Measurements from ENCODE around the gene PPEF2. TPM values are rescaled to one million over a fixed set of nuclear protein-coding genes. Genes with fewer than 3 reads are reported as not detected.

The PPEF2 gene
- total and polyA plus RNA-seq, 7 experiments from 2014 or later = 0.07 to 1.5 (median 0.17) TPM; not detected in 2

DNA sequence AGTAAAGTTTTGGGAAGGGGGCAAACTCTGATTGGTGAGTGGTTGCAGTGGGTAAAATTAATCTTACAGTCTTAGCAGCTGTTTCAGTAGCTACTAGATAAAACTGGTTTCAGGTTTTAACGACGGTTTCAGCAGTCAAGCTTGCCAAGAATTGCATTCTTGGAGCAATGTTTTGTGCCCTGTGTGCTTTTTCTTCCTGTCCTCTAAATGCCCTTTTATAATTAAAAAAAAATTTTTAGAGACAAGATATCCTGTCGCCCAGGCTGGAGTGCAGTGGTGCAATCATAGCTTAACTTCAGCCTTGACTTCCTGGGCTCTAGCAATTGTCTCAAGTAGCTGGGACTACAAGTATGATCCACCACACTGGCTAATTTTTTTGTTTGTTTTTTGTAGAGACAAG is 6.3 kb upstream of the PPEF2 start:
- peaks cover 0 to 16% (median 4%) of the 10 kb centered on the region in 11 donors for H3K9me3 Mint-ChIP-seq
- ChIA-PET CTCF (no interaction called here), POLR2A (no interaction called here)
- Histone ChIP-seq H3K27me3 (ENCODE audit: control insufficient read depth in 2 of 2, insufficient read depth in 2 of 2, low read length in 2 of 2) (no peaks in the 10 kb centered on the region), H3K4me1 (ENCODE audit: control insufficient read depth in 2 of 2, insufficient read depth in 2 of 2, low read length in 2 of 2) (no peaks in the 10 kb centered on the region), H3K4me3 (ENCODE audit: low read length) (no peak overlapping the region), H3K9me3 (ENCODE audit: control insufficient read depth in 2 of 3, low read length in 3 of 3) (no peaks in the 10 kb centered on the region), H3K27ac (ENCODE audit: low read depth, low read length) (no peak overlapping the region), H3K36me3 (ENCODE audit: control insufficient read depth in 2 of 3, insufficient read depth in 3 of 3, low read length in 3 of 3) (peaks cover 0 to 4% (median 0%) of the 10 kb centered on the region in 3 experiments)
- intact Hi-C loops (cut with micrococcal nuclease) = no loop called here
- peaks cover 0 to 5% (median 0%) of the 10 kb centered on the region in 5 donors for H3K27me3 Mint-ChIP-seq
- peaks cover 5 to 29% (median 24%) of the 10 kb centered on the region in 5 donors for H3K36me3 Mint-ChIP-seq
- DNase-seq = no peak
- no peak for ATAC-seq
- H3K27ac Mint-ChIP-seq = no peak overlapping the region
- peaks cover 0 to 2% (median 0%) of the 10 kb centered on the region in 7 donors for H3K4me1 Mint-ChIP-seq
- H3K4me3 Mint-ChIP-seq = no peak overlapping the region

DNA sequence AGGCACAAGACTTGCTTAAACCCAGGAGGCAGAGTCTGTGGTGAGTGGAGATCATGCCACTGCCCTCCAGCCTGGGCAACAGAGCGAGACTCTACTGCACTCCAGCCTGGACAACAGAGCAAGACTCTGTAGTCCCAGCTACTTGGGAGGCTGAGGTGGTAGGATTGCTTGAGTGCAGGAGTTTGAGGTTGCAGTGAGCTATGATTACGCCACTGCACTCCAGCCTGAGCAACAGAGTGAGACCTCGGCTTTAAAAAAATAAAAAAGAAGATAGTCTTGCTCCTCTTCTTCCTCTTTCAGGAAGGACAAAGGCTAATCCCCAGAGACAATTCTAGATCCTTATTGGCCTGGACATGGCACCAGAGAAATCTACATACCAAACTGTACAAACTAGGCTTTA is 5.7 kb upstream of the PPEF2 start:
- Histone ChIP-seq H3K4me3 (ENCODE audit: low read length) (no peak overlapping the region), H3K4me1 (ENCODE audit: control insufficient read depth in 2 of 2, insufficient read depth in 2 of 2, low read length in 2 of 2) (no peaks in the 10 kb centered on the region), H3K9me3 (ENCODE audit: control insufficient read depth in 2 of 3, low read length in 3 of 3) (no peaks in the 10 kb centered on the region), H3K27me3 (ENCODE audit: control insufficient read depth in 2 of 2, insufficient read depth in 2 of 2, low read length in 2 of 2) (no peaks in the 10 kb centered on the region), H3K36me3 (ENCODE audit: control insufficient read depth in 2 of 3, insufficient read depth in 3 of 3, low read length in 3 of 3) (no peaks in the 10 kb centered on the region), H3K27ac (ENCODE audit: low read depth, low read length) (no peak overlapping the region)
- peak; percentile 45 for ATAC-seq
- POLR2A ChIA-PET = interaction anchor here (0.7 kb wide), 1 partner anchor 407 kb away, joined by 3 read pairs; no protein-coding TSS in a partner anchor
- no peak overlapping the region for H3K27ac Mint-ChIP-seq
- H3K4me1 Mint-ChIP-seq = peaks cover 0 to 2% (median 0%) of the 10 kb centered on the region in 7 donors
- CTCF ChIA-PET = interaction anchor here (0.6 kb wide), 1 partner anchor 16 kb away, joined by 6 read pairs; no protein-coding TSS in a partner anchor
- intact Hi-C loops (cut with micrococcal nuclease) = no loop called here
- peaks cover 5 to 23% (median 18%) of the 10 kb centered on the region in 5 donors for H3K36me3 Mint-ChIP-seq
- H3K27me3 Mint-ChIP-seq = peaks cover 0 to 5% (median 0%) of the 10 kb centered on the region in 5 donors
- H3K4me3 Mint-ChIP-seq = no peak overlapping the region
- no peak for DNase-seq
- peaks cover 0 to 16% (median 4%) of the 10 kb centered on the region in 11 donors for H3K9me3 Mint-ChIP-seq

DNA sequence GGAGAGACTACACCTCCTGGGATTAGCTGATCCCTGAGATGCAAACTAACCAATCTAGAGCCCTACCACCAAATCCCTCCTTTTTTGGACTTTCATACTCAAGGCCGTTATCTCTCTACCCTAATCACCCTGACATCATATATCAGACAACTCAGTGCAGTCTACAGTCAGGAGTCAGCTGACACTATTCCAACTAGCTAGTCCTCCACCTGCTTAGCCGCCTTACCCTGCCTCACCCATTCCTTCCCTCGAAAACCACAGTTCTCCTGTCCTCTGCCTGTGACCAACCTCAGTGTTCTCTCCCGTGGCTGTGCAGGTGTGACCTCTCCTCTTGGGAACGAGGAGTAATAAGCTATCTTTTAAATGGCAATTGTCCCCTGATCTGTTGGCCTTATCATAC is 1.8 kb upstream of the PPEF2 start:
- H3K27ac ChIP-seq (ENCODE audit: low read depth, low read length) = no peak overlapping the region
- Mint-ChIP-seq H3K36me3 (no peaks in the 10 kb centered on the region), H3K4me3 (no peak overlapping the region), H3K9me3 (peaks cover 0 to 1% (median 0%) of the 10 kb centered on the region in 11 donors), H3K27me3 (peaks cover 0 to 19% (median 0%) of the 10 kb centered on the region in 5 donors), H3K27ac (no peak overlapping the region), H3K4me1 (peaks cover 0 to 5% (median 0%) of the 10 kb centered on the region in 7 donors)
- intact Hi-C loops (cut with micrococcal nuclease) = no loop called here
- H3K9me3 ChIP-seq (ENCODE audit: control insufficient read depth in 2 of 3, low read length in 3 of 3) = no peaks in the 10 kb centered on the region
- H3K36me3 ChIP-seq (ENCODE audit: control insufficient read depth in 2 of 3, insufficient read depth in 3 of 3, low read length in 3 of 3) = no peaks in the 10 kb centered on the region
- no peaks in the 10 kb centered on the region for H3K27me3 ChIP-seq (ENCODE audit: control insufficient read depth in 2 of 2, insufficient read depth in 2 of 2, low read length in 2 of 2)
- H3K4me3 ChIP-seq (ENCODE audit: low read length) = no peak overlapping the region
- no peaks in the 10 kb centered on the region for H3K4me1 ChIP-seq (ENCODE audit: control insufficient read depth in 2 of 2, insufficient read depth in 2 of 2, low read length in 2 of 2)
- POLR2A ChIA-PET = interaction anchor here (0.7 kb wide), 1 partner anchor 87 kb away, joined by 3 read pairs; no protein-coding TSS in a partner anchor
- DNase-seq (no peak), ATAC-seq (no peak)
- CTCF ChIA-PET = no interaction called here

DNA sequence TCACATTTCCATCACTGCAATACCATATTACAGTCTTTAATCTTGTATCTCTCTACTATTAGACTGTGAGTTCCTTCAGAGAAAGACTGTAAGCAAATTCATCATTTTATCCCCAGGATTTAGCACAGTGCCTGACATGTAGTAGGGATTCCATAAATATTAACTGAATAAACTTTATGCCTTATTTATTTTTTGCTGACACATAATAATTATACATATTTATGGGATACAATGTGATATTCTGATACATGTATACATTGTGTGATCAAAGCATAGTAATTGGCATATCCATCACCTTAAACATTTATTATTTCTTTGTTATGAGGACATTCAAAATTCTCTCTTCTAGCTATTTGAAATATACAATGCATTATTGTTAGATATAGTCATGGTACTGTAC is 3.7 kb downstream of the PPEF2 start:
- Mint-ChIP-seq H3K9me3 (peaks cover 0 to 3% (median 0%) of the 10 kb centered on the region in 11 donors), H3K27ac (no peak overlapping the region), H3K36me3 (peaks cover 0 to 3% (median 0%) of the 10 kb centered on the region in 5 donors), H3K27me3 (peaks cover 0 to 17% (median 0%) of the 10 kb centered on the region in 5 donors), H3K4me3 (no peak overlapping the region), H3K4me1 (peaks cover 0 to 9% (median 0%) of the 10 kb centered on the region in 7 donors)
- intact Hi-C loops (cut with micrococcal nuclease) = loop anchor here in 1 of 2 donors (5.0 kb wide), 1 partner anchor 169 kb away; no protein-coding TSS in a partner anchor
- Histone ChIP-seq H3K4me3 (ENCODE audit: low read length) (no peak overlapping the region), H3K27ac (ENCODE audit: low read depth, low read length) (no peak overlapping the region), H3K27me3 (ENCODE audit: control insufficient read depth in 2 of 2, insufficient read depth in 2 of 2, low read length in 2 of 2) (no peaks in the 10 kb centered on the region), H3K9me3 (ENCODE audit: control insufficient read depth in 2 of 3, low read length in 3 of 3) (no peaks in the 10 kb centered on the region), H3K36me3 (ENCODE audit: control insufficient read depth in 2 of 3, insufficient read depth in 3 of 3, low read length in 3 of 3) (no peaks in the 10 kb centered on the region), H3K4me1 (ENCODE audit: control insufficient read depth in 2 of 2, insufficient read depth in 2 of 2, low read length in 2 of 2) (no peaks in the 10 kb centered on the region)
- ChIA-PET CTCF (interaction anchor here (0.6 kb wide), 1 partner anchor 1479 kb away, joined by 4 read pairs; no protein-coding TSS in a partner anchor), POLR2A (no interaction called here)
- ATAC-seq = no peak
- DNase-seq = no peak

DNA sequence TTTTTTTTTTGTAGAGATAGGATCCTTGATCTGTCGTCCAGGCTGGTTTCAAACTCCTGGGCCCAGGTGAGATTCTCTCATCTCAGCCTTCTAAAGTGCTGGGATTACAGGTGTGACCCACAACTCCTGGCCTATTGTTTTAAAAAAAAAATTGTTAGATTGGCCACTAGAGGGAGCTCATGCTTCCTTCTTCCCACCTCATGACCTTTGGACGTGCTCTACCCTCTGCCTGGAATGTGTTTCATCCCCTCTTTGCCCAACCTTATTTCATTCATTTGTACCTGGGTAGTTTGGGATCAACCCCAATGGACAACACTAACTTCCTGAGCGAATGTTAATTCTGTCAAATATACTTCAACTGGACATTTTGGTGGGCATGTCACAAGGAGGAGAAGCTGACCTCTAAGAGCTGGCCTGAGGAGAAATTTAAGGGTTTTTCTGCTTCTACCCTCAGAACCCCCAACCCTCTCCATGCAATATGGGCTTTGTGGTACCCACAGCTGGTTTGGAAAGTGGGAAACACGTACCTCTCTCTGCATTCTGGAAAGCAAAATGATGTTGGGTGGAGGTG is 6.4 kb downstream of the PPEF2 start:
- no peak overlapping the region for H3K4me3 Mint-ChIP-seq

DNA sequence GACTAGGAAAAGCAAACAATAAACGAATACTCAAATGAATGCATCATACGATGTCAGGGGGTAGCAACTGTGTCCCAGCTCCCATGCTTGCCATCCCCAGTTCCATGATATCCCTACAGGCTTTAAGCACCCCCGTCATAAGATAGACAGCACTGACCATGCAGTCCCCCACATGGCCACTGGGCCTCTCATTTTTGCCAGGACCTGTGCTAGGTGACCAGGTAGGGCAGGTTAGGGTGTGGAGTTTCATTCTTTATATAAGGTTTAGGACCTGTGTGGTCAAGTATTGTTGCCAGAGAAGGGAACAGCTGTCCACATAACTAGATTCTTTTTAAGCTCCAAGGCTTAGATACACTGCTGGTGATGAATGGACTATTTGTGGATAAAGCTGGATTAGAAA is 9.7 kb downstream of the PPEF2 start:
- H3K4me1 Mint-ChIP-seq = peaks cover 0 to 5% (median 0%) of the 10 kb centered on the region in 7 donors
- H3K4me3 Mint-ChIP-seq = no peak overlapping the region
- no peaks in the 10 kb centered on the region for H3K9me3 Mint-ChIP-seq
- no peak overlapping the region for H3K27ac ChIP-seq (ENCODE audit: low read depth, low read length)
- ATAC-seq (no peak), DNase-seq (no peak)
- ChIA-PET CTCF (interaction anchor here (0.8 kb wide), 1 partner anchor 8 kb away, joined by 3 read pairs; no protein-coding TSS in a partner anchor), POLR2A (no interaction called here)
- H3K4me1 ChIP-seq (ENCODE audit: control insufficient read depth in 2 of 2, insufficient read depth in 2 of 2, low read length in 2 of 2) = no peaks in the 10 kb centered on the region
- H3K36me3 ChIP-seq (ENCODE audit: control insufficient read depth in 2 of 3, insufficient read depth in 3 of 3, low read length in 3 of 3) = no peaks in the 10 kb centered on the region
- no peaks in the 10 kb centered on the region for H3K9me3 ChIP-seq (ENCODE audit: control insufficient read depth in 2 of 3, low read length in 3 of 3)
- intact Hi-C loops (cut with micrococcal nuclease) = no loop called here
- no peaks in the 10 kb centered on the region for H3K36me3 Mint-ChIP-seq
- H3K27ac Mint-ChIP-seq = no peak overlapping the region
- H3K27me3 ChIP-seq (ENCODE audit: control insufficient read depth in 2 of 2, insufficient read depth in 2 of 2, low read length in 2 of 2) = no peaks in the 10 kb centered on the region
- H3K27me3 Mint-ChIP-seq = peaks cover 0 to 11% (median 0%) of the 10 kb centered on the region in 5 donors
- no peak overlapping the region for H3K4me3 ChIP-seq (ENCODE audit: low read length)

More for the DNA sequence above, 6.4 kb downstream of the PPEF2 start:
- Mint-ChIP-seq H3K9me3 (peaks cover 0 to 3% (median 0%) of the 10 kb centered on the region in 11 donors), H3K4me1 (peaks cover 0 to 5% (median 0%) of the 10 kb centered on the region in 7 donors), H3K36me3 (peaks cover 0 to 3% (median 0%) of the 10 kb centered on the region in 5 donors), H3K27ac (no peak overlapping the region), H3K27me3 (peaks cover 0 to 6% (median 0%) of the 10 kb centered on the region in 5 donors)
- no peaks in the 10 kb centered on the region for H3K36me3 ChIP-seq (ENCODE audit: control insufficient read depth in 2 of 3, insufficient read depth in 3 of 3, low read length in 3 of 3)
- ChIA-PET POLR2A (interaction anchor here (0.6 kb wide), 1 partner anchor 1256 kb away, joined by 4 read pairs; no protein-coding TSS in a partner anchor), CTCF (interaction anchor here (0.6 to 1.8 kb wide), 8 partner anchors 9 to 305 kb away, joined by 3 to 10 read pairs (median 3); no protein-coding TSS in a partner anchor)
- DNase-seq = peak in 5 of 9 donors; percentile 17 to 48 (median 31)
- intact Hi-C loops (cut with micrococcal nuclease) = loop anchor here (1.0 to 5.0 kb wide), 3 partner anchors 45 to 171 kb away; partner anchors contain the start of gene NAAA (in 1 of the 2)
- no peak overlapping the region for H3K27ac ChIP-seq (ENCODE audit: low read depth, low read length)
- H3K4me1 ChIP-seq (ENCODE audit: control insufficient read depth in 2 of 2, insufficient read depth in 2 of 2, low read length in 2 of 2) = no peaks in the 10 kb centered on the region
- no peak overlapping the region for H3K4me3 ChIP-seq (ENCODE audit: low read length)
- no peaks in the 10 kb centered on the region for H3K27me3 ChIP-seq (ENCODE audit: control insufficient read depth in 2 of 2, insufficient read depth in 2 of 2, low read length in 2 of 2)
- no peaks in the 10 kb centered on the region for H3K9me3 ChIP-seq (ENCODE audit: control insufficient read depth in 2 of 3, low read length in 3 of 3)
- ATAC-seq = peak; percentile 76
